ENCODE measurements around the gene LYSMD3.

The LYSMD3 gene

GRCh38 chr5:90472783-90473395 is 56.5 kb downstream of the LYSMD3 start:
- DNase-seq (ENCODE audit: extremely low read depth, low read depth): no peak
- H3K4me3 ChIP-seq (replicated peaks; ENCODE audit: low read depth, low read length): peak overlapping the region; percentile 58

More at GRCh38 chr5:90472783-90473395, 56.5 kb downstream of the LYSMD3 start:
- TF ChIP-seq CTCF (IDR thresholded peaks at IDR 0.05; ENCODE audit: low read depth, low read length, missing control alignments): no peak
